Activated naive CD8-positive, alpha-beta T cell (primary cell): ENCODE data around the gene RCCD1.
A peak's percentile ranks its signal among the peaks of the same experiment; 100 is the strongest.

Experiments used
- H3K27ac Mint-ChIP-seq: one replicate; pipeline ENCODE4 v1.8.0; 2021; ENCODE audit warnings: mixed read lengths
- H3K27me3 Mint-ChIP-seq: one replicate; pipeline ENCODE4 v1.8.0; 2021; ENCODE audit warnings: mixed read lengths
- H3K36me3 Mint-ChIP-seq: one replicate; pipeline ENCODE4 v1.8.0; 2021; ENCODE audit warnings: mixed read lengths
- H3K4me1 Mint-ChIP-seq: one replicate; pipeline ENCODE4 v1.8.0; 2021; ENCODE audit warnings: low read depth, mixed read lengths
- H3K4me3 Mint-ChIP-seq: one replicate; pipeline ENCODE4 v1.8.0; 2021; ENCODE audit warnings: mild to moderate bottlenecking, mixed read lengths
- H3K9me3 Mint-ChIP-seq: one replicate; pipeline ENCODE4 v1.8.0; 2021; ENCODE audit warnings: low read depth, mixed read lengths

Gene RCCD1

DNA sequence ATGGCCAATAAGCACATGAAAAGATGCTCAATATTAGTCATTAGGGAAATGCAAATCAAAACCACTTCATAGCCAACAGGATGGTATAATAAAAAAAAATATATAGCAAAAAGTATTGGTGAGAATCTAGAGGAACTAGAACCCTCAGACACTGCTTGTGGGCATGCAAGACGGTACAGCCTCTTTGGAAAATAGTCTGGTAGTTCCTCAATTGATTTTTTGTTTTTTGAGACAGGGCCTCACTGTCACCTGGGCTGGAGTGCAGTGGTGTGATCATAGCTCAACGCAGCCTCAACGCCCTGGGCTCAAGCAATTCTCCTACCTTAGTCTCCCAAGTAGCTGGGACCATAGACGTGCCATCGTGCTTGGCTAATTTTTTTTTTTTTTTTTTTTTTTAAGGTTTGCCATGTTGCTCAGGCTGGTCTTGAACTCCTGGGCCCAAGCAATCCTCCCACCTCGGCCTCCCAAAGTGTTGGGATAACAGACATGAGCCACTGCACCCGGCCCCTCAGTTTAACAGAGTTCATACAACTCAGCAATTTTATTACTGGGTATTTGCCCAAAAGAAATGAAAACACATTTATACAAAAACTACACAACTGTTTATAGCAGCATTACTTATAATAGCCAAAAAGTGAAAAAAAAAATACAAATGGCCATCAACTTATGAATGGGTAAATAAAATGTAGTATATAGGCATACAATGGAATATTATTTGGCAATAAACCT is 34.5 kb downstream of the RCCD1 start:
- Mint-ChIP-seq H3K9me3 (no peaks in the 10 kb centered on the region), H3K4me1 (peaks cover 10% of the 10 kb centered on the region), H3K27me3 (no peaks in the 10 kb centered on the region), H3K27ac (no peak overlapping the region), H3K36me3 (no peaks in the 10 kb centered on the region), H3K4me3 (no peak overlapping the region)

DNA sequence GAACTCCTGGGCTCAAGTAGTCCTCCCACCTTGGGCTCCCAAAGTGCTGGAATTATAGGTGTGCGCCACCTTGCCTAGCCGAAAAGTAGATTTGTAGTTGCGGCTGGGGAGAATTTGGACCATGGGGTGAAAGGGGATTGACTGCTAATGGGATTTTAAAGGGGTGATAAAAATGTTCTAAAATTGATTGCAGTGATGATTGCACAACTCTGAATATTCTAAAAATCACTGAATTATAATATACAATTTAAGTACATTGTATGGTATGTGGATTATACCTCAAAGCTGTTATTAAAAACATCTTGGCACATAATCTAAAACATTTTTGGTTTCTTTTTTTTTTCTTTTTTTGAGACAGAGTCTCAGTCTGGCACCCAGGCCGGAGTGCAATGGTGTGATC is 35.8 kb downstream of the RCCD1 start:
- peaks cover 17% of the 10 kb centered on the region for H3K4me1 Mint-ChIP-seq
- no peak overlapping the region for H3K4me3 Mint-ChIP-seq
- H3K27ac Mint-ChIP-seq = no peak overlapping the region
- no peaks in the 10 kb centered on the region for H3K27me3 Mint-ChIP-seq
- no peaks in the 10 kb centered on the region for H3K36me3 Mint-ChIP-seq
- no peaks in the 10 kb centered on the region for H3K9me3 Mint-ChIP-seq

DNA sequence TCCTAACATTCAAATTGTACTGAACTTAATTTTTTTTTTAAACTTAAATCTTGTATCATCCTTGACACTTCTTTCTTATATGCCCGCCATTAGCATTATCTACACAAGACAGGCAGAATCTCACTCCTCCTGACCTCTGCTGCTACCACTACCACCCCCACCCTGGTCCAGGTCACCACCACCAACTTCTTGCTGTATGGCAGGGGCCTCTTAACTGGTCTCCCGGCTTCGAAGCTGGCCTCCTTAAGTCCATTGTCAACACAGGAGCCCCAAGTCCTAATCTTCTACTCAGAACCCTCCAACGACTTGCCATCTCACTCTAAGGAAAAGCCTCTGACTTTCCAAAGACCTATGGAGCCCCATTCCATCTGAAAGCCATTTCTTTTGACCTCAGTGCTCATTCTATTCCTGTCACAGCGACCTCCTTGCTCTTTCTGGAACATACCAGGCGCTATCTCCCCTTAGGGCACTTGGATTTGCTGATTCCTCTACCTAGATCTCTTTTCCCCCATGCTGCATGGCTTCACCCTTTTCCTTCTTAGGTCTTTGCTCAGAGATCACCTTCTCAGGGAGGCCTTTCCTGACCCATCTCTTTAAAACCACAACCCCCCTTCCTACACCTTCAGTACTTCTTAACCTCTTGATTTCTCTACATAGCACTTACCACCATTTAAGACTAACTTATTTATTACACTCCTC is 37.1 kb downstream of the RCCD1 start:
- no peaks in the 10 kb centered on the region for H3K9me3 Mint-ChIP-seq
- no peaks in the 10 kb centered on the region for H3K36me3 Mint-ChIP-seq
- no peak overlapping the region for H3K27ac Mint-ChIP-seq
- no peak overlapping the region for H3K4me3 Mint-ChIP-seq
- peaks cover 22% of the 10 kb centered on the region for H3K4me1 Mint-ChIP-seq
- no peaks in the 10 kb centered on the region for H3K27me3 Mint-ChIP-seq

DNA sequence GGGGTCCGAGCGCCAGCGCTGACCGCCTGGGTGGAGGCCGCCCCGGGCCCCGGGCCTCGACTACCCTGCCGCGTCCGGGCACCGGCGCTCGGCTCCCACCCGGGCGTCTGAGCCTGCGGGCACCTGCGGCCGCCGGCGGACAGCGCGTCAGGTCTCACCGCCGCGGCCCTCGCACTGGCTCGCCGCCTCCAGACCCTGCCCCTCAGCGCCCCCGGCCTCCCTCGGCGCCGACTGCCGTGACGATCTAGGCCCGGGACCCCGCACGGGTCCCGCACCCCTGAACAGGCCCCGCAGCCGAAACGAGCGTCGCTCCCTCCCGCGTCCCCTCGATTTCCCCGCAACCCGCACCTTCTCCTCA is 39.4 kb downstream of the RCCD1 start:
- Mint-ChIP-seq H3K36me3 (no peaks in the 10 kb centered on the region), H3K27me3 (no peaks in the 10 kb centered on the region), H3K4me1 (peaks cover 22% of the 10 kb centered on the region), H3K4me3 (peak overlapping the region; percentile 99), H3K27ac (peak overlapping the region; percentile 95), H3K9me3 (no peaks in the 10 kb centered on the region)

DNA sequence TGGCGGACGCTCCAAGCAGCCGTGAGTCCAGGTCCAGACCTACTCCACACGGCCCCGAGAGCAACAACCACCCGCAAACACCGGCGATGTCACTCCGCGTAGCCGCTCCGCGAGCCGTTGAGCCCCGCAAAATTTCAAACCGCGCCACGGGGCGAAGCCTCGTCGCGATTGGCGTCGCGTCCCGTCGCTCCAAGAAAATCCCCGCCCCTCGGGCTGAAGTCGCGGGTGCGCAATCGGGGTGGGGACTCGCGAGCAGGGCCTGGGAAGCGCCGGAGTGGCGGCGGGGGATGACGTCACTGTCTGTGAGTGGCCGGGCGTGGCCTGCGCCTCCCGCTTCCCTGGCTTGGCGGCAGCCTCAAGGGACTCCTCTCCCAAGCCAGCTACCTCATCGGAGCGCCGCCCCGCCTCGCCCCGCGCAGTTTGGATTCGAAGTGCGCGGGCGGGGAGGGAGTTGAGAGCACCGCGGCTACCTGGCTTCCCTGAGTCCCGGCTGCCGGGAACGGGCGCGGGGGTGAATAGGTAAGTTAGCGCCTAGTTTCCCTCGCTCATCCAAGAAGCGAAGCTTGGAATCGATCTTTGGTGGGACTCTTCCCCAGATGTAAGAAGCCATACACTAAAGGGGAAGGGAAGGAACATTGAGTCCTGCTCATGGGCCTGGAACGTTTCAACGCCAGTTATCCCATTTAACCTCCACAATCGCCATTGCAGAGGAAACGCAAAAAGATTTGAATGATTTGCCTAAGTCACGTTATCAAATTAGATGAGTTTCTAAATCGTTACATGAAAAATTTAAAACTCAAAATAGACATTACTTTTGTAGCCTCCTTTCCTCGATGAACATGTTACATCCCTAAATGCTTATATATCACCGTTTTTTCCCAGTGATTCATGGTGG is 40.0 kb downstream of the RCCD1 start, which contains the start of gene PRC1:
Gene PRC1, minus strand, starts transcription at position 119 of the 895 bp plus-strand sequence. Its CDS starts 118 bp downstream, at position 1.
- no peaks in the 10 kb centered on the region for H3K27me3 Mint-ChIP-seq
- peak within 1 kb of the TSS; percentile 95 for H3K27ac Mint-ChIP-seq
- peaks cover 3% of the 10 kb centered on the region for H3K36me3 Mint-ChIP-seq
- no peaks in the 10 kb centered on the region for H3K9me3 Mint-ChIP-seq
- peak within 1 kb of the TSS; percentile 99 for H3K4me3 Mint-ChIP-seq
- H3K4me1 Mint-ChIP-seq = peaks cover 22% of the 10 kb centered on the region

DNA sequence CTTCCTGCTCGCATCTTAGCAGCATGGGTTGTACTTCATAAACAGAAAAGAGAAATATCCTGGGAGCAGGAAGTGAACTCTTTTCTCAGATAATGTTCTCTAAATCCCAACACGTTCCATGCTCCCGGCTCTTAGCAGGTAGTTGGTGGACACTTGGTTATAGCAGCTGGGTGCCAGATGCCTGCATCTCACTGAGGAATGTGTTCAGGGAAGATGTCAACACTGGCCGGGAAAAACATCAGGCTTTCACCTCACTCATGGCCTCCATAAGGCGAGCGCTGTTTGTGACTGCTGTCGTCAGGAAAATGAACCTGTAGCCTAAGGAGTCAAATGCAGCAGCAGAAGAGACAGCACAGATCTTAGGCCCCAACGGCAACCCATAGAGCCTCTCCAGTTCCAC is 44.1 kb downstream of the RCCD1 start:
- no peaks in the 10 kb centered on the region for H3K9me3 Mint-ChIP-seq
- peaks cover 8% of the 10 kb centered on the region for H3K36me3 Mint-ChIP-seq
- no peaks in the 10 kb centered on the region for H3K27me3 Mint-ChIP-seq
- no peak overlapping the region for H3K4me3 Mint-ChIP-seq
- H3K27ac Mint-ChIP-seq = no peak overlapping the region
- peaks cover 13% of the 10 kb centered on the region for H3K4me1 Mint-ChIP-seq

DNA sequence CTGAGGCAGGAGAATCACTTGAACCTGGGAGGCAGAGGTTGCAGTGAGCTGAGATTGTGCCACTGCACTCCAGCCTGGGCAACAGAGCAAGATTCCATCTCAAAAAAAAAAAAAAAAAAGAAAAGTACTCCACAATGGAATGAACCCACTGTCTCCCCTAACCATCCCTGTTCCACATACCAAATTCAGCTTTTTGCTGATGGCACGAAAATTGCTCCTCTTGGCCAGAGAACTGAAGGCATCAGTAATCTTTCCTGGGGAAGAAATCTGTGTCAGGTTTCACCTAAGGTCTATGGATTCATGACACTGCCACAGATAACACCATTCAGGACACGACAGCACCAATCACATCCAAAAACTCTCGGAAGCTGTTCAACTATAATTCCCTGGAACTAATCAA is 46.5 kb downstream of the RCCD1 start:
- Mint-ChIP-seq H3K36me3 (peaks cover 8% of the 10 kb centered on the region), H3K9me3 (no peaks in the 10 kb centered on the region), H3K4me1 (peaks cover under 1% of the 10 kb centered on the region), H3K4me3 (no peak overlapping the region), H3K27ac (no peak overlapping the region), H3K27me3 (no peaks in the 10 kb centered on the region)

DNA sequence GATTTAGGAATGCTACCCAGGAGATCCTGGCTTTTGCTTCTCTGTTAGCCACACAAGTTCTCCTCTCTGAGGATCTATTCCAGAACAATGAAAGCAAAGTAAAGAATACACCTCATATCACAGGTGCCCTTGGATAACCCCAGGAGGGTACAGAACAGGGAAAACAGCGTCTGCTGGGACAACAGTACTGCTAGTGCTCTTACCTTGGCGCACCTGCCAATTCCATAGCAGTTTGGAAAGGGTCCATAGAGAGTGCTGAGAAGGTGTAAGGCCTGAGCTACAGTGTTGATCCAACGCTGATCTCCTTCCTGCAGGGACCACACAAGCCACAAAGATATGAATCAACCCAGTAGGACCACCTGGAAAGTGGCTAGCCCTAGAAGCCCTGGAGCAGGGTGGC is 52.6 kb downstream of the RCCD1 start:
- Mint-ChIP-seq H3K36me3 (peaks cover 8% of the 10 kb centered on the region), H3K27ac (no peak overlapping the region)

More for the DNA sequence above, 52.6 kb downstream of the RCCD1 start:
- no peaks in the 10 kb centered on the region for H3K4me1 Mint-ChIP-seq
- H3K27me3 Mint-ChIP-seq = no peaks in the 10 kb centered on the region
- H3K9me3 Mint-ChIP-seq = no peaks in the 10 kb centered on the region
- H3K4me3 Mint-ChIP-seq = no peak overlapping the region
